GM10847 (cell line): ENCODE results near the gene ZNRD2.

ENCODE experiments used
- POLR2A ChIP-seq: IDR thresholded peaks from 2 replicates; pipeline ENCODE4 v1.6.1; 2011; ENCODE audit not compliant: insufficient read length; ENCODE audit errors: extremely low read depth

The ZNRD2 gene

GRCh38 chr11:65604258-65604657 lies 34.0 kb downstream of the ZNRD2 start:
- TF ChIP-seq POLR2A: no peak

GRCh38 chr11:65606876-65607613 lies 36.8 kb downstream of the ZNRD2 start:
- TF ChIP-seq POLR2A: no peak

GRCh38 chr11:65607614-65608426 lies 37.5 kb downstream of the ZNRD2 start:
- TF ChIP-seq POLR2A: no peak

GRCh38 chr11:65609229-65609628 lies 39.0 kb downstream of the ZNRD2 start:
- TF ChIP-seq POLR2A: no peak

- TF ChIP-seq POLR2A: no peak
These were observed 39.4 kb downstream of the ZNRD2 start for GRCh38 chr11:65609665-65610064.

GRCh38 chr11:65610404-65610803 lies 40.1 kb downstream of the ZNRD2 start:
- no peak for TF ChIP-seq POLR2A

- no peak for TF ChIP-seq POLR2A
These were observed 40.9 kb downstream of the ZNRD2 start for GRCh38 chr11:65611028-65611757.

- no peak for TF ChIP-seq POLR2A
These were observed 41.7 kb downstream of the ZNRD2 start for GRCh38 chr11:65611758-65612603.

- no peak for TF ChIP-seq POLR2A
These were observed 42.4 kb downstream of the ZNRD2 start for GRCh38 chr11:65612691-65613090.

- no peak for TF ChIP-seq POLR2A
These were observed 43.0 kb downstream of the ZNRD2 start for GRCh38 chr11:65613091-65613928.

GRCh38 chr11:65615229-65615949 lies 45.1 kb downstream of the ZNRD2 start, which contains the start of gene PCNX3:
Gene PCNX3, plus strand, starts transcription at chr11:65615776. Its CDS starts 536 bp downstream, at chr11:65616312.
- no peak for TF ChIP-seq POLR2A

GRCh38 chr11:65615950-65616574 lies 45.8 kb downstream of the ZNRD2 start:
- no peak for TF ChIP-seq POLR2A

GRCh38 chr11:65616575-65617001 lies 46.3 kb downstream of the ZNRD2 start:
- TF ChIP-seq POLR2A: no peak
